Uterus (tissue), 4 donors: ENCODE data around the gene NSMF. TPM values are rescaled to one million over a fixed set of nuclear protein-coding genes. Genes with fewer than 3 reads are reported as not detected.

ENCODE experiments used
- DNase-seq, 2 donors: peaks; one replicate each; pipeline ENCODE4 v3.0.0-alpha.2; 2019 to 2020
- H3K27ac ChIP-seq, 2 donors: fragments of 200-600 bp; sonication (generic); 1 replicate in 1 of 2; 2 replicates in 1 of 2; pipeline ENCODE4 v1.5.1; 2016 to 2018
- H3K27me3 ChIP-seq, 2 donors: fragments of 200-600 bp; sonication (generic); one replicate each; pipeline ENCODE4 v1.5.1; 2018 to 2019; ENCODE audit warnings: control low read depth in 1 of 2
- H3K36me3 ChIP-seq, 2 donors: fragments of 200-600 bp; sonication (generic); one replicate each; pipeline ENCODE4 v1.5.1; 2019; ENCODE audit warnings: control low read depth in 1 of 2
- H3K4me1 ChIP-seq, 2 donors: fragments of 200-600 bp; sonication (generic); one replicate each; pipeline ENCODE4 v1.5.1; 2018 to 2019; ENCODE audit warnings: control low read depth in 1 of 2
- H3K4me3 ChIP-seq, 2 donors: fragments of 200-600 bp; sonication (generic); 1 replicate in 1 of 2; 2 replicates in 1 of 2; pipeline ENCODE4 v1.5.1; 2018 to 2019; ENCODE audit warnings: mild to moderate bottlenecking in 1 of 2
- H3K9me3 ChIP-seq, 2 donors: fragments of 200-600 bp; sonication (generic); one replicate each; pipeline ENCODE4 v1.5.1; 2019; ENCODE audit warnings: control low read depth in 1 of 2
- POLR2A ChIP-seq, 2 donors: fragments of 450-650 bp; IDR thresholded peaks; one replicate each; pipeline ENCODE4 v1.6.1; 2016; ENCODE audit warnings: antibody characterized with exemption in 2 of 2, mild to moderate bottlenecking in 1 of 2, moderate library complexity in 1 of 2
- intact Hi-C: fragments of 100-400 bp; cut with DNase I; formaldehyde crosslinking; loops from one replicate; pipeline ENCODE4 v1.15.1; 2023; ENCODE audit warnings: low total_unique reads
- total RNA-seq, 4 donors: library from RNA; depleted of rRNA in 3 of 4; stranded (reverse); fragments of >200 nt in 3 of 4; gene quantifications; one replicate each; pipeline versions ENCODE4 v1.1.0 to v1.2.4, GENCODE V29; 2014 to 2023
- TF ChIP-seq, protein P1 (sequence below), 4 experiments: fragments of 200-600 bp in 2 of 4; fragments of 450-650 bp in 2 of 4; sonication (generic) in 2 of 4; IDR thresholded peaks; one replicate each; pipeline ENCODE4 v1.5.1; 2016 to 2019; ENCODE audit warnings: antibody characterized with exemption in 4 of 4, mild to moderate bottlenecking in 2 of 4, moderate library complexity in 1 of 4
- donor health status: DM: yes; HTN: yes; CAD: no.

Gene NSMF
- total RNA-seq, 4 donors from 2014 or later, result 17.4 to 40.7 (median 32.1) TPM

GRCh38 chr9:137462396-137462985, 3.4 kb upstream of the NSMF start:
- Histone ChIP-seq H3K4me3 (no peak overlapping the region), H3K4me1 (peaks cover 0 to 16% of the 10 kb centered on the region in 2 donors), H3K36me3 (no peaks in the 10 kb centered on the region), H3K27ac (no peak overlapping the region), H3K27me3 (no peaks in the 10 kb centered on the region), H3K9me3 (no peaks in the 10 kb centered on the region)
- DNase-seq, result no peak
- intact Hi-C loops, result no loop called here
- TF ChIP-seq, protein P1, sequence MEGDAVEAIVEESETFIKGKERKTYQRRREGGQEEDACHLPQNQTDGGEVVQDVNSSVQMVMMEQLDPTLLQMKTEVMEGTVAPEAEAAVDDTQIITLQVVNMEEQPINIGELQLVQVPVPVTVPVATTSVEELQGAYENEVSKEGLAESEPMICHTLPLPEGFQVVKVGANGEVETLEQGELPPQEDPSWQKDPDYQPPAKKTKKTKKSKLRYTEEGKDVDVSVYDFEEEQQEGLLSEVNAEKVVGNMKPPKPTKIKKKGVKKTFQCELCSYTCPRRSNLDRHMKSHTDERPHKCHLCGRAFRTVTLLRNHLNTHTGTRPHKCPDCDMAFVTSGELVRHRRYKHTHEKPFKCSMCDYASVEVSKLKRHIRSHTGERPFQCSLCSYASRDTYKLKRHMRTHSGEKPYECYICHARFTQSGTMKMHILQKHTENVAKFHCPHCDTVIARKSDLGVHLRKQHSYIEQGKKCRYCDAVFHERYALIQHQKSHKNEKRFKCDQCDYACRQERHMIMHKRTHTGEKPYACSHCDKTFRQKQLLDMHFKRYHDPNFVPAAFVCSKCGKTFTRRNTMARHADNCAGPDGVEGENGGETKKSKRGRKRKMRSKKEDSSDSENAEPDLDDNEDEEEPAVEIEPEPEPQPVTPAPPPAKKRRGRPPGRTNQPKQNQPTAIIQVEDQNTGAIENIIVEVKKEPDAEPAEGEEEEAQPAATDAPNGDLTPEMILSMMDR (IDR thresholded peaks at IDR 0.05), result no peak

GRCh38 chr9:137461663-137462395, 2.7 kb upstream of the NSMF start:
- H3K4me3 ChIP-seq, result no peak overlapping the region
- H3K4me1 ChIP-seq, result peaks cover 0 to 16% of the 10 kb centered on the region in 2 donors
- no peak overlapping the region for H3K27ac ChIP-seq
- no peaks in the 10 kb centered on the region for H3K9me3 ChIP-seq
- H3K36me3 ChIP-seq, result no peaks in the 10 kb centered on the region
- intact Hi-C loops, result no loop called here
- H3K27me3 ChIP-seq, result no peaks in the 10 kb centered on the region
- peak; percentile 34 to 43 for DNase-seq
- no peak for TF ChIP-seq POLR2A (IDR thresholded peaks at IDR 0.05)
- TF ChIP-seq, protein P1 (IDR thresholded peaks at IDR 0.05), result no peak

GRCh38 chr9:137461316-137461662, 2.2 kb upstream of the NSMF start:
- no peak overlapping the region for H3K4me3 ChIP-seq
- TF ChIP-seq, protein P1 (IDR thresholded peaks at IDR 0.05), result no peak
- no peak for TF ChIP-seq POLR2A (IDR thresholded peaks at IDR 0.05)
- DNase-seq, result peak in 1 of 2 donors; percentile 25
- intact Hi-C loops, result no loop called here
- H3K4me1 ChIP-seq, result peaks cover 0 to 16% of the 10 kb centered on the region in 2 donors
- no peaks in the 10 kb centered on the region for H3K36me3 ChIP-seq
- H3K27ac ChIP-seq, result no peak overlapping the region
- no peaks in the 10 kb centered on the region for H3K9me3 ChIP-seq
- no peaks in the 10 kb centered on the region for H3K27me3 ChIP-seq

GRCh38 chr9:137460363-137461315, 1.5 kb upstream of the NSMF start:
- peak; percentile 18 to 20 for DNase-seq
- Histone ChIP-seq H3K4me1 (peaks cover 0 to 16% of the 10 kb centered on the region in 2 donors), H3K4me3 (no peak overlapping the region), H3K9me3 (no peaks in the 10 kb centered on the region), H3K27me3 (no peaks in the 10 kb centered on the region), H3K27ac (no peak overlapping the region), H3K36me3 (no peaks in the 10 kb centered on the region)
- intact Hi-C loops, result no loop called here
- TF ChIP-seq, protein P1 (IDR thresholded peaks at IDR 0.05), result no peak
- TF ChIP-seq POLR2A (IDR thresholded peaks at IDR 0.05), result no peak
